C4-2B (cell line): ENCODE results near the gene TIMM29.

Experiments
- ZFX ChIP-seq: fragments of 450-650 bp; IDR thresholded peaks from 2 replicates; pipeline ENCODE4 v1.6.1; 2017
- TF ChIP-seq, protein P1 (sequence below): fragments of 450-650 bp; conservative IDR thresholded peaks from 2 replicates; pipeline ENCODE4 v1.5.1; 2017; ENCODE audit warnings: mild to moderate bottlenecking

- TF ChIP-seq, protein P1, sequence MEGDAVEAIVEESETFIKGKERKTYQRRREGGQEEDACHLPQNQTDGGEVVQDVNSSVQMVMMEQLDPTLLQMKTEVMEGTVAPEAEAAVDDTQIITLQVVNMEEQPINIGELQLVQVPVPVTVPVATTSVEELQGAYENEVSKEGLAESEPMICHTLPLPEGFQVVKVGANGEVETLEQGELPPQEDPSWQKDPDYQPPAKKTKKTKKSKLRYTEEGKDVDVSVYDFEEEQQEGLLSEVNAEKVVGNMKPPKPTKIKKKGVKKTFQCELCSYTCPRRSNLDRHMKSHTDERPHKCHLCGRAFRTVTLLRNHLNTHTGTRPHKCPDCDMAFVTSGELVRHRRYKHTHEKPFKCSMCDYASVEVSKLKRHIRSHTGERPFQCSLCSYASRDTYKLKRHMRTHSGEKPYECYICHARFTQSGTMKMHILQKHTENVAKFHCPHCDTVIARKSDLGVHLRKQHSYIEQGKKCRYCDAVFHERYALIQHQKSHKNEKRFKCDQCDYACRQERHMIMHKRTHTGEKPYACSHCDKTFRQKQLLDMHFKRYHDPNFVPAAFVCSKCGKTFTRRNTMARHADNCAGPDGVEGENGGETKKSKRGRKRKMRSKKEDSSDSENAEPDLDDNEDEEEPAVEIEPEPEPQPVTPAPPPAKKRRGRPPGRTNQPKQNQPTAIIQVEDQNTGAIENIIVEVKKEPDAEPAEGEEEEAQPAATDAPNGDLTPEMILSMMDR, result no peak
- TF ChIP-seq ZFX, result no peak
Measured at GRCh38 chr19:10881403-10882107, 47.1 kb upstream of the TIMM29 start.
